Measurements from ENCODE around the gene KCTD14.

GRCh38 chr11:77968337-77968736, 54.7 kb downstream of the KCTD14 start:
- no peak for TF ChIP-seq CTCF (IDR thresholded peaks at IDR 0.05 in 2 of 3, conservative IDR thresholded peaks at IDR 0.05 in 1 of 3; ENCODE audit: insufficient read depth in 2 of 3, low read depth in 1 of 3, low read length in 3 of 3)
- no peak for TF ChIP-seq ETV1 (tag; conservative IDR thresholded peaks at IDR 0.05; ENCODE audit: low read depth)
- no peak for TF ChIP-seq ETV6 (IDR thresholded peaks at IDR 0.05; ENCODE audit: borderline replicate concordance in 1 of 2, low read depth in 2 of 2, low read length in 1 of 2)
- no peak for TF ChIP-seq ETV6 (CRISPR knock-in tag; IDR thresholded peaks at IDR 0.05; ENCODE audit: borderline replicate concordance)
- no peak for TF ChIP-seq ZBTB1 (CRISPR knock-in tag; IDR thresholded peaks at IDR 0.05; ENCODE audit: borderline replicate concordance, low read depth)
- TF ChIP-seq POLR2AphosphoS5 (IDR thresholded peaks at IDR 0.05; ENCODE audit: control insufficient read depth, insufficient read depth, low read depth, low read length), result no peak
- no peak for TF ChIP-seq ZNF277 (CRISPR knock-in tag; IDR thresholded peaks at IDR 0.05; ENCODE audit: borderline replicate concordance)
